ENCODE measurements around the gene MACROD2. TPM values are rescaled to one million over a fixed set of nuclear protein-coding genes. Genes with fewer than 3 reads are reported as not detected.

The MACROD2 gene
- total RNA-seq, 1 experiment from 2014 or later = 1.6 TPM

DNA sequence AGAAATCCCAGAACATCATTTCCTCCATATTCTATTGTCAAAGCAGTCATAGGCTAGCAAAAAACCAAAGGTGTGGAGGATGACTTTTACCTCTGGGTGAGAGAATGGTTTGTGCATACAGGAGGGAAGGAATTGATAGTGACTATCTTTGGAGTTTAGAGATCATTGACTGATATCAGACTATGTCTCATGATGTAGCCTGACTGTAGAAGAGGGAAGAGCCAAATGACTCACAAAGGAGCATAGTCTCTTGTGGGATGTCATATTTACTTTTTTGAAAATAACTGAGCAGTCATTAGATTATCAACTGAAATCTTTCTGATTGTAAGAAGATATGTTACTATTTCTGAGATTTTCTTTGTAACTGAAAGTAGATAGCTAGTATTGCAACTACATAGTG lies 183.6 kb downstream of the MACROD2 start:
- no peak overlapping the region for H3K9ac ChIP-seq (ENCODE audit: extremely low read depth, insufficient read length, low read length)
- peaks cover 13% of the 10 kb centered on the region for H3K9me3 ChIP-seq (ENCODE audit: control insufficient read depth, low read depth, low read length)
- no peak overlapping the region for H3K18ac ChIP-seq (ENCODE audit: insufficient read length, low read depth, low read length)
- H3K27me3 ChIP-seq (ENCODE audit: insufficient read depth, low read length) = no peaks in the 10 kb centered on the region
- no peak overlapping the region for H2BK12ac ChIP-seq (ENCODE audit: insufficient read length, low read depth, low read length)
- Mint-ChIP-seq H3K9me3 (peaks cover 16 to 20% of the 10 kb centered on the region in 2 experiments), H3K36me3 (ENCODE audit: insufficient read depth in 1 of 3, low read depth in 3 of 3) (peaks cover 4 to 12% (median 9%) of the 10 kb centered on the region in 3 experiments; a peak in 6 of 7 replicates), H3K4me3 (no peak overlapping the region), H3K27me3 (ENCODE audit: low read depth) (0 out of 2 replicates have a peak, but pooled peaks cover 1% of the 10 kb centered on the region), H3K4me1 (no peaks in the 10 kb centered on the region), H3K27ac (no peak overlapping the region)
- no peak overlapping the region for H4K5ac ChIP-seq (ENCODE audit: insufficient read length, low read depth, low read length)
- H3K4ac ChIP-seq (ENCODE audit: low read depth, low read length) = no peak overlapping the region
- TF ChIP-seq, protein P1, sequence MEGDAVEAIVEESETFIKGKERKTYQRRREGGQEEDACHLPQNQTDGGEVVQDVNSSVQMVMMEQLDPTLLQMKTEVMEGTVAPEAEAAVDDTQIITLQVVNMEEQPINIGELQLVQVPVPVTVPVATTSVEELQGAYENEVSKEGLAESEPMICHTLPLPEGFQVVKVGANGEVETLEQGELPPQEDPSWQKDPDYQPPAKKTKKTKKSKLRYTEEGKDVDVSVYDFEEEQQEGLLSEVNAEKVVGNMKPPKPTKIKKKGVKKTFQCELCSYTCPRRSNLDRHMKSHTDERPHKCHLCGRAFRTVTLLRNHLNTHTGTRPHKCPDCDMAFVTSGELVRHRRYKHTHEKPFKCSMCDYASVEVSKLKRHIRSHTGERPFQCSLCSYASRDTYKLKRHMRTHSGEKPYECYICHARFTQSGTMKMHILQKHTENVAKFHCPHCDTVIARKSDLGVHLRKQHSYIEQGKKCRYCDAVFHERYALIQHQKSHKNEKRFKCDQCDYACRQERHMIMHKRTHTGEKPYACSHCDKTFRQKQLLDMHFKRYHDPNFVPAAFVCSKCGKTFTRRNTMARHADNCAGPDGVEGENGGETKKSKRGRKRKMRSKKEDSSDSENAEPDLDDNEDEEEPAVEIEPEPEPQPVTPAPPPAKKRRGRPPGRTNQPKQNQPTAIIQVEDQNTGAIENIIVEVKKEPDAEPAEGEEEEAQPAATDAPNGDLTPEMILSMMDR (conservative IDR thresholded peaks at IDR 0.05) = no peak
- no peaks in the 10 kb centered on the region for H3K79me2 ChIP-seq (ENCODE audit: insufficient read depth, low read length)
- H3K4me1 ChIP-seq (ENCODE audit: insufficient read depth, low read length) = no peaks in the 10 kb centered on the region
- H2BK120ac ChIP-seq (ENCODE audit: low read depth, low read length, poor library complexity, severe bottlenecking) = no peak overlapping the region
- no peak overlapping the region for H2BK15ac ChIP-seq (ENCODE audit: low read depth, low read length)
- no peaks in the 10 kb centered on the region for H3K23me2 ChIP-seq (ENCODE audit: insufficient read length, low read depth, low read length, poor library complexity, severe bottlenecking)
- no peak overlapping the region for H3K27ac ChIP-seq (ENCODE audit: insufficient read length, low read depth, low read length)
- H2BK5ac ChIP-seq (ENCODE audit: insufficient read length, low read length) = no peak overlapping the region
- no peak overlapping the region for H2BK20ac ChIP-seq (ENCODE audit: low read depth, low read length, poor library complexity, severe bottlenecking)
- no peak for DNase-seq
- H3K4me2 ChIP-seq (ENCODE audit: insufficient read depth, insufficient read length, low read length) = no peak overlapping the region
- no peak overlapping the region for H4K91ac ChIP-seq (ENCODE audit: insufficient read length, low read depth, low read length)
- H3K56ac ChIP-seq (ENCODE audit: insufficient read length, low read depth, low read length) = no peak overlapping the region
- H4K8ac ChIP-seq (replicated peaks; ENCODE audit: insufficient read length, low read depth, low read length) = no peak overlapping the region
- H3K23ac ChIP-seq (ENCODE audit: insufficient read length, low read depth, low read length) = no peak overlapping the region
- H3K14ac ChIP-seq (ENCODE audit: insufficient read depth, low read length) = no peak overlapping the region
- no peak overlapping the region for H2AFZ ChIP-seq (ENCODE audit: low read length)
- no peaks in the 10 kb centered on the region for H4K20me1 ChIP-seq (ENCODE audit: control insufficient read depth, insufficient read depth, insufficient read length)
- H3K79me1 ChIP-seq (ENCODE audit: insufficient read depth, low read depth, low read length, poor library complexity, severe bottlenecking) = no peaks in the 10 kb centered on the region
- H2AK5ac ChIP-seq (ENCODE audit: insufficient read length, low read length) = no peak overlapping the region
- H3T11ph ChIP-seq (ENCODE audit: low read length) = no peak overlapping the region

Measured in H9 (cell line).